OCI-LY1 (cell line): Measurements from ENCODE around the gene SAPCD1.

Experiments used
- CTCF ChIP-seq: fragments of 200-600 bp; sonication (generic), shearing (Covaris generic); IDR thresholded peaks from 2 replicates; pipeline ENCODE4 v1.5.1; 2017; ENCODE audit warnings: mild to moderate bottlenecking, antibody characterized with exemption, low read length, moderate library complexity, mixed read lengths
- EZH2 ChIP-seq: fragments of 200-600 bp; sonication (generic), shearing (Covaris generic); IDR thresholded peaks from 2 replicates; pipeline ENCODE4 v1.8.0; 2017; ENCODE audit warnings: borderline replicate concordance, mixed run types, mild to moderate bottlenecking, antibody characterized with exemption, low read length, moderate library complexity, mixed read lengths

- TF ChIP-seq CTCF (no peak), EZH2 (no peak)
These were observed 48.3 kb upstream of the SAPCD1 start for GRCh38 chr6:31713991-31714684.
